GM12878 (cell line): ENCODE measurements around the gene CLIP3. TPM values are rescaled to one million over a fixed set of nuclear protein-coding genes. Genes with fewer than 3 reads are reported as not detected.

ENCODE experiments used
- ATAC-seq: fragments of 200-7000 bp; cut with Tn5 transposase; 3 replicates; pipeline ENCODE4 v1.9.1; 2020; ENCODE audit warnings: mild to moderate bottlenecking, moderate library complexity
- BruUV-seq: library from RNA; stranded (reverse); fragments of 400-500 nt; replicated peaks from 2 replicates; lab custom pipeline; 2021; lab: Mats Ljungman, UMichigan
- CTCF ChIA-PET: fragments of 300-600 bp; sonication (Branson Sonifier 250); formaldehyde crosslinking; extraction: SDS; loops from one replicate; lab custom pipeline; 2021; ENCODE audit warnings: inconsistent platforms; lab: Yijun Ruan, JAX
- POLR2A ChIA-PET: fragments of 350-600 bp; formaldehyde crosslinking; extraction: SDS; loops from one replicate; lab custom pipeline; 2021; ENCODE audit warnings: inconsistent platforms; lab: Charles Lee
- RAD21 ChIA-PET: fragments of 300-600 bp; sonication (Branson Sonifier 250); formaldehyde crosslinking; loops from one replicate; lab custom pipeline; 2023; ENCODE audit warnings: antibody characterized with exemption; ENCODE audit not compliant: unreplicated experiment; lab: Charles Lee
- SMC1A ChIA-PET: fragments of 300-600 bp; sonication (Branson Sonifier 250); formaldehyde crosslinking; loops from one replicate; lab custom pipeline; 2023; ENCODE audit not compliant: unreplicated experiment, uncharacterized antibody; lab: Charles Lee
- DNase-seq: peaks from one replicate; pipeline ENCODE4 v3.0.0-alpha.2; 2011; ENCODE audit warnings: low read depth, low spot score
- FAIRE-seq: peaks from 3 replicates; lab custom pipeline; 2011; peaks lifted over from hg19 to GRCh38; lab: Jason Lieb, UNC
- H2AFZ ChIP-seq: 2 replicates; pipeline ENCODE4 v1.6.0; 2011; ENCODE audit warnings: low read depth, low read length, control low read depth; ENCODE audit not compliant: control insufficient read depth
- H3K27ac ChIP-seq: 2 replicates; pipeline ENCODE4 v1.5.1; 2011; ENCODE audit warnings: control low read depth; ENCODE audit not compliant: control insufficient read depth, insufficient read depth
- H3K27me3 ChIP-seq, 2 experiments: replicated peaks in 1 of 2; 2 replicates each; pipeline versions ENCODE4 v1.6.0 to v1.6.1; 2011; ENCODE audit warnings: low read length in 1 of 2; ENCODE audit not compliant: control insufficient read depth in 2 of 2, insufficient read depth in 2 of 2
- H3K36me3 ChIP-seq, 2 experiments: 2 replicates each; pipeline ENCODE4 v1.5.1; 2011; ENCODE audit warnings: low read length in 1 of 2; ENCODE audit not compliant: control insufficient read depth in 2 of 2, insufficient read depth in 2 of 2
- H3K4me1 ChIP-seq: 2 replicates; pipeline ENCODE4 v1.6.1; 2011; ENCODE audit warnings: mild to moderate bottlenecking, low read length, moderate library complexity, mixed read lengths; ENCODE audit not compliant: control insufficient read depth, insufficient read depth
- H3K4me2 ChIP-seq: 2 replicates; pipeline ENCODE4 v1.6.0; 2011; ENCODE audit warnings: control low read depth; ENCODE audit not compliant: control insufficient read depth, insufficient read depth
- H3K4me3 ChIP-seq: fragments of 200-600 bp; sonication (generic); 2 replicates; pipeline ENCODE4 v1.5.1; 2016
- H3K79me2 ChIP-seq: 2 replicates; pipeline ENCODE4 v1.6.0; 2011; ENCODE audit warnings: low read length; ENCODE audit not compliant: control insufficient read depth, insufficient read depth
- H3K9ac ChIP-seq: 2 replicates; pipeline ENCODE4 v1.8.0; 2011; ENCODE audit warnings: low read length, control low read depth, mixed read lengths; ENCODE audit not compliant: control insufficient read depth, insufficient read depth
- H3K9me3 ChIP-seq: replicated peaks from 3 replicates; pipeline ENCODE4 v1.5.1; 2011; ENCODE audit warnings: mild to moderate bottlenecking, low read length; ENCODE audit not compliant: control insufficient read depth, insufficient read depth
- H4K20me1 ChIP-seq: 2 replicates; pipeline ENCODE4 v1.6.0; 2011; ENCODE audit not compliant: control insufficient read depth, insufficient read depth
- BMI1 ChIP-seq: fragments of 450-650 bp; IDR thresholded peaks from 2 replicates; pipeline ENCODE4 v1.6.1; 2016; ENCODE audit warnings: mild to moderate bottlenecking, moderate library complexity, borderline replicate concordance
- DPF2 ChIP-seq: fragments of 450-650 bp; IDR thresholded peaks from 2 replicates; pipeline ENCODE4 v1.6.1; 2017; ENCODE audit warnings: mild to moderate bottlenecking
- EED ChIP-seq: sonication (generic); IDR thresholded peaks from 2 replicates; pipeline ENCODE4 v1.6.1; 2016; ENCODE audit warnings: antibody characterized with exemption, low read depth
- EZH2 ChIP-seq: IDR thresholded peaks from 2 replicates; pipeline ENCODE4 v1.6.1; 2012; ENCODE audit warnings: low read depth, mild to moderate bottlenecking, control low read depth, inconsistent platforms, low read length, borderline replicate concordance; ENCODE audit not compliant: control insufficient read depth
- MYB ChIP-seq: fragments of 150-350 bp; IDR thresholded peaks from 2 replicates; pipeline ENCODE4 v1.6.1; 2014; ENCODE audit warnings: mild to moderate bottlenecking, low read depth, low read length, borderline replicate concordance
- POLR2A ChIP-seq: IDR thresholded peaks from 2 replicates; pipeline ENCODE4 v1.6.1; 2011; ENCODE audit warnings: low read depth, mild to moderate bottlenecking, low read length
- SUPT20H ChIP-seq: IDR thresholded peaks from 2 replicates; pipeline ENCODE4 v1.6.1; 2011; ENCODE audit warnings: low read depth, mild to moderate bottlenecking, low read length, moderate library complexity, borderline replicate concordance; ENCODE audit not compliant: control insufficient read depth
- TCF12 ChIP-seq: IDR thresholded peaks from 2 replicates; pipeline ENCODE4 v1.6.1; 2011; ENCODE audit warnings: low read depth, mild to moderate bottlenecking, low read length
- ZBED1 ChIP-seq: IDR thresholded peaks from 2 replicates; pipeline ENCODE4 v1.6.1; 2016; ENCODE audit warnings: borderline replicate concordance
- ZNF207 ChIP-seq: fragments of 450-650 bp; IDR thresholded peaks from 2 replicates; pipeline ENCODE4 v1.6.1; 2014; ENCODE audit warnings: antibody characterized with exemption, mild to moderate bottlenecking, borderline replicate concordance
- ZNF274 ChIP-seq: IDR thresholded peaks from one replicate; pipeline ENCODE4 v1.8.0; 2011; ENCODE audit not compliant: insufficient read length, insufficient read depth
- WGBS: methylation state at CpG from one replicate; pipeline ENCODE4 v1.1.6; 2016; ENCODE audit warnings: low lambda C conversion rate; ENCODE audit not compliant: insufficient replicate concordance, insufficient coverage; ENCODE audit errors: missing lambda C conversion rate; 5-methylcytosine and 5-hydroxymethylcytosine counted together
- in situ Hi-C: fragments of 300-500 bp; cut with MboI; formaldehyde crosslinking; loops from 9 replicates; pipeline ENCODE4 v1.14.3; 2018; ENCODE audit warnings: mixed read lengths
- intact Hi-C: fragments of 100-400 bp; cut with micrococcal nuclease; formaldehyde crosslinking; loops from one replicate; pipeline ENCODE4 v1.14.2; 2022; ENCODE audit not compliant: unreplicated experiment
- polyA plus RNA-seq, 11 experiments: library from polyadenylated mRNA; depleted of rRNA in 4 of 11; unstranded in 6 of 11; stranded (reverse) in 5 of 11; fragments of >200 nt; fragmentation: Nextera tagmentation in 4 of 11; fragmentation: Illumina TruSeq in 1 of 11; extraction: Ambion mirVana in 4 of 11; extraction: Trizol in 1 of 11; gene quantifications; 1 replicate in 1 of 11; 2 replicates in 10 of 11; pipeline versions ENCODE4 v1.2.1 to v1.2.3, GENCODE V29; 2011 to 2016; ENCODE audit warnings: inconsistent platforms in 2 of 11, missing spikeins in 2 of 11, low read depth in 1 of 11
- total RNA-seq, 4 experiments: library from RNA; depleted of rRNA in 3 of 4; stranded (reverse); fragments of >200 nt in 3 of 4; fragmentation: Illumina TruSeq in 1 of 4; extraction: Trizol in 1 of 4; gene quantifications; 2 replicates each; pipeline versions ENCODE4 v1.2.1 to v1.2.3, GENCODE V29; 2013 to 2021
- TF ChIP-seq, protein P1 (sequence below): fragments of 450-650 bp; IDR thresholded peaks from 2 replicates; pipeline ENCODE4 v1.6.1; 2016; ENCODE audit warnings: mild to moderate bottlenecking
- TF ChIP-seq, protein P2 (sequence below): IDR thresholded peaks from 2 replicates; pipeline ENCODE4 v1.6.1; 2011; ENCODE audit warnings: borderline replicate concordance, low read depth, mild to moderate bottlenecking, moderate library complexity, mixed read lengths, low read length; ENCODE audit not compliant: insufficient read depth; ENCODE audit errors: extremely low read length

CLIP3 gene
- total and polyA plus RNA-seq, 10 of the 15 experiments (the other 5 are each of a cell fraction or from before 2014, with no cell fraction given): 0.09 to 2.7 (median 0.45) TPM; not detected in 1

DNA sequence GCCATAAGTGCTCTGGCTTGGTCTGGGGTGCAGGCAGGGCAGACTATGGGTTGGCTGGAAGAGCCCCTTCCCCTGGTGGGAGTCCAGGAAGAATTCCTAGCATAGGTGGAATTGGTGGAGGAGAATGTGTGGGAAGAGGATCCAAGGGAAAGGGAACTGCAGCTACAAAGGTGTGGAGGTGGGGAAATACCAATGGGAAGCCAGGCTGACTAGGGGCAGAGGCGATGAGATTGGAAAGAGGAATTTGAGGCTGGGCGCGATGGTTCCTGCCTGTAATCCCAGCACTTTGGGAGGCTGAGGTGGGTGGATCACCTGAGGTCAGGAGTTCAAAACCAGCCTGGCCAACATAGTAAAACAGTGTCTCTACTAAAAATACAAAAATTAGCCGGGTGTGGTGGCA lies 42.5 kb downstream of the CLIP3 start:
- H3K27me3 ChIP-seq: peaks cover 0 to 2% of the 10 kb centered on the region in 2 experiments; a peak in 3 of 4 replicates
- H3K9ac ChIP-seq: no peak overlapping the region
- H3K9me3 ChIP-seq: no peaks in the 10 kb centered on the region
- H3K27ac ChIP-seq: no peak overlapping the region
- BruUV-seq: no TSS peak
- intact Hi-C loops: no loop called here
- SMC1A ChIA-PET: no interaction called here
- no peak for TF ChIP-seq SUPT20H
- TF ChIP-seq, all 136 proteins: peak for 0
- Histone ChIP-seq H3K79me2 (peaks cover 3% of the 10 kb centered on the region), H4K20me1 (no peaks in the 10 kb centered on the region), H3K4me2 (no peak overlapping the region), H2AFZ (no peak overlapping the region), H3K4me1 (peaks cover 17% of the 10 kb centered on the region), H3K36me3 (no peaks in the 10 kb centered on the region), H3K4me3 (no peak overlapping the region)
- DNase-seq: no peak
- no peak for ATAC-seq
- ChIA-PET POLR2A (no interaction called here), RAD21 (no interaction called here), CTCF (no interaction called here)
- FAIRE-seq: no peak
- 71% methylated on average over 4 of the region's 4 CpGs for WGBS
- in situ Hi-C loops: no loop called here

DNA sequence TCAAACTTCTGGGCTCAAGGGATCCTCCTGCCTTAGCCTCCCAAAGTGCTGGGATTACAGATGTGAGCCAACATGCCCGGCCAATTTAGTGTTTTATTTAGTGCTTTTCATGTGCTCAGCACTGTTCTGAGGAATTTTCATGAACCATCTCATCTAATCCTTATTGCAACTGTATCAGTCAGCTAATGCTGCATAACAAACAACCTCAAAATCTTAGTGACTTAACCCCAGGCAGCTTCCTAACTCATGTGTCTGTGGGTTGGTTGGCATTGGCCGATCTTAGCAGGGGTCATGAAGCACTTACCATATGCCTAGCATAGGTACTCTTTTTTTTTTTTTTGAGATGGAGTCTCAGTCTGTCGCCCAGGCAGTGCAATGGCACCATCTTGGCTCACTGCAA lies 43.8 kb downstream of the CLIP3 start:
- Histone ChIP-seq H3K4me3 (no peak overlapping the region), H2AFZ (no peak overlapping the region), H3K4me1 (peaks cover 12% of the 10 kb centered on the region), H3K36me3 (no peaks in the 10 kb centered on the region), H3K27me3 (peaks cover 0 to 2% of the 10 kb centered on the region in 2 experiments; a peak in 3 of 4 replicates), H3K27ac (no peak overlapping the region), H3K79me2 (no peaks in the 10 kb centered on the region), H3K9ac (no peak overlapping the region), H3K4me2 (no peak overlapping the region), H3K9me3 (no peaks in the 10 kb centered on the region), H4K20me1 (no peaks in the 10 kb centered on the region)
- ChIA-PET RAD21 (no interaction called here), SMC1A (interaction anchor here (0.6 kb wide), 1 partner anchor 116 kb away, joined by 4 read pairs; no protein-coding TSS in a partner anchor), CTCF (no interaction called here), POLR2A (no interaction called here)
- in situ Hi-C loops: no loop called here
- BruUV-seq: no TSS peak
- WGBS: 84% methylated on average over 2 of the region's 3 CpGs
- intact Hi-C loops: no loop called here
- ATAC-seq: no peak
- no peak for DNase-seq
- no peak for TF ChIP-seq TCF12
- TF ChIP-seq EED: no peak
- no peak for TF ChIP-seq SUPT20H
- TF ChIP-seq ZNF207: no peak
- TF ChIP-seq DPF2: no peak
- no peak for TF ChIP-seq POLR2A
- TF ChIP-seq, protein P1, sequence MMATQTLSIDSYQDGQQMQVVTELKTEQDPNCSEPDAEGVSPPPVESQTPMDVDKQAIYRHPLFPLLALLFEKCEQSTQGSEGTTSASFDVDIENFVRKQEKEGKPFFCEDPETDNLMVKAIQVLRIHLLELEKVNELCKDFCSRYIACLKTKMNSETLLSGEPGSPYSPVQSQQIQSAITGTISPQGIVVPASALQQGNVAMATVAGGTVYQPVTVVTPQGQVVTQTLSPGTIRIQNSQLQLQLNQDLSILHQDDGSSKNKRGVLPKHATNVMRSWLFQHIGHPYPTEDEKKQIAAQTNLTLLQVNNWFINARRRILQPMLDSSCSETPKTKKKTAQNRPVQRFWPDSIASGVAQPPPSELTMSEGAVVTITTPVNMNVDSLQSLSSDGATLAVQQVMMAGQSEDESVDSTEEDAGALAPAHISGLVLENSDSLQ: no peak
- TF ChIP-seq, protein P2, sequence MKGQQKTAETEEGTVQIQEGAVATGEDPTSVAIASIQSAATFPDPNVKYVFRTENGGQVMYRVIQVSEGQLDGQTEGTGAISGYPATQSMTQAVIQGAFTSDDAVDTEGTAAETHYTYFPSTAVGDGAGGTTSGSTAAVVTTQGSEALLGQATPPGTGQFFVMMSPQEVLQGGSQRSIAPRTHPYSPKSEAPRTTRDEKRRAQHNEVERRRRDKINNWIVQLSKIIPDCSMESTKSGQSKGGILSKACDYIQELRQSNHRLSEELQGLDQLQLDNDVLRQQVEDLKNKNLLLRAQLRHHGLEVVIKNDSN: no peak
- no peak for TF ChIP-seq ZNF274
- no peak for TF ChIP-seq BMI1
- TF ChIP-seq MYB: no peak
- no peak for TF ChIP-seq EZH2
- no peak for TF ChIP-seq ZBED1
- FAIRE-seq: no peak
